HG02759 (cell line): ENCODE data around the gene FILIP1.

Experiments used
- ATAC-seq: cut with Tn5 transposase; IDR thresholded peaks from one replicate; pipeline ENCODE4 v1.9.1; 2021; ENCODE audit warnings: mild to moderate bottlenecking, moderate library complexity; ENCODE audit not compliant: unreplicated experiment

Gene FILIP1

DNA sequence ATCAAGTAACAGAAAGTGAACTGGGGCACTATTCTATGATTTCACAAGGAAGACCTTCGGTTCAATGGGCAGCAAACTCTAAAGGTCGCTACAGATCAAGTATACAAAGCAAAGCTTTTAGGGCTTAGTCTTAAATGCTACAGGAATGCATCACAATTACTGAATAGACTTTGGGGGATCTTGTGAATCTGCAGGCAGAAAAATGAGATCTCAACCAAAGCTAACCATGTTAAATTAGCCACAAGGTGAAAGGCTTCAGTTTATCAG is 111.0 kb downstream of the FILIP1 start:
- no peak for ATAC-seq

DNA sequence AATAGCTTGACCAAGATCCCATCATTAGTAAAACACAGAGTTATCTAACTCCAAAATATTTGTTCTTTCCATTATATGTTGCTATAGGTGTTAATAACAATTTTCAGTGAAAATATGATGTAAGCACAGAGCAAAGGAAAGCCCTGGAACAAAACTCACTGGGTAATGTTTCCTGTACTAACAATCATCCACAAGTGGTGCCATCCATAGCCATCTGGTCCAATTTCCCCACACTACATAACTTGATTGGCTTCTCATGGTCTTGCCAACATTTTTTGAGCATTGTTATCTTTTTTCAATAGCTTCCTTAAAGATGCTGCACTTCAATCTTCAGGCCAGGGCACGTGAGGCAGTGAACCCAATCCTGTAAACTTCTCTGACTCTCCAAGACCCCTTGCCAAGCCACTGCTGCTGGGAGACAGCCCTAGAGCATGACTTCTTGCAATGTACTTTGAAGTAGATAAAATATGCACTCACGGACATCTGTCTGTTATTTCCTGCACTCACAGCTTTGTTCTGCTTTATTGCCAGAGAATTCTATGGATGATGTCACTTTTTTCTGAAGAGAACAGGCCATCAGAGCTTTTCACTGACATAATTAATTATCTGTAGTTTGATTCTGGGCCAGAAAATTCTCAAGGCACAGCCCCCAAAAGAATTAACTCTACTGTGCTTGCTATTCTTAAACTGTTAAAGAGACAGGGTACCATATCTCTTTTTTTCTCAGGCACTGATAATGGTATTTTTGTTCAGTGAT is 111.5 kb downstream of the FILIP1 start:
- no peak for ATAC-seq

DNA sequence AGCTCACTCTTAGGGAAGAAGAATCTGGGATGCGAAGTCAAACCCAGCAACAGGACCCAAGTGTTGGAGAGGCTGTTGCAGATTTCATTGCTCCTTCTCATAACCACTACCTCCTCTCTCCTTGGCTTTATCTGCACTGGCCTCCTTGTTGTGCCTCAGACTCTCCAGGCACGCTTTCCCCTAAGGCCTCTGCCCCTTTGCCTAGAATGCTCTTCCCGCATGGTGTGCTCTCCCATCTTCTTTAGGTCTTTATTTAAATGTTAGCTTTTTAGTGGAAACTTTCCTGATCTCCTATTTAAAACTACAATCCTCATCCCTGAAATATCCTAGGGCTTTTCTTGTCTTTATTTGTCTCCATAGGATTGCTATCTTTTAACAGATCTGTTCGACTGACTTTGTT is 114.1 kb downstream of the FILIP1 start:
- no peak for ATAC-seq

DNA sequence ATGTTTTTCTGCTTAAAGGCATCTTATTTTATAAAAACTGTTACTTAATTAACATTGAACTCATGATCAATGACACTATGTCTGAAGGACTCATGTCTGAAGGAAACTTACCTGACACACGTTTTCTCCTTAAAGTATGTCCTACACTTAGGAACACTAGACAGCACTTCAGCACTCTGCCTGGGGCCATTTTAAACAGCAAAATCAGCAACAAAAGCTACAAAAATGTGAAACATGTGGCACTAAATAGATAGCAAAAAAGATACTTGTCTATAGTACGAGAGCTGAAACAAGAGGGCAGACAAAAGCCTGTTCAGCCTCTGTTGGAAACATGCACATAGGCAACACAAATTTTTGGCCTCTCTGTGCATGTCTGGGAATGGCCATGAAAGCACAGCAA is 115.5 kb downstream of the FILIP1 start:
- ATAC-seq, result no peak

DNA sequence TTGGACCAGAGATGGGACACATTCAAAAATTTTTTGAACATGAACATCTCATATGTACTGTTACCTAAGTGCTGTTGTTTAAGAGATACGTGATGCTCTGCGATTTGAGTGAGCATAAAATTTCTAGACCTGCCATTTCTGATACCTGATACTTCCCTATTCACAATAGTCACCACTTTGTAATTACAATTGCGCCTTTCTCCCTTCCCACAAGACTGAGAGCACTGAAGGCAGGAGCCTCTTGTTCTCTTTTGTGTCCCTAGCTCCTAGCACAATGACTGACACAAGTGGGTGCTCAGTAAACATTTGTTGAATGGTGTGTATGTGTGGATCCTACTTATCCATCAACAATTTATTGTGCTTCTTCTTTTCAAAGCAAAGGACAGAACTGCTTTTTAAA is 116.2 kb downstream of the FILIP1 start:
- ATAC-seq, result no peak

DNA sequence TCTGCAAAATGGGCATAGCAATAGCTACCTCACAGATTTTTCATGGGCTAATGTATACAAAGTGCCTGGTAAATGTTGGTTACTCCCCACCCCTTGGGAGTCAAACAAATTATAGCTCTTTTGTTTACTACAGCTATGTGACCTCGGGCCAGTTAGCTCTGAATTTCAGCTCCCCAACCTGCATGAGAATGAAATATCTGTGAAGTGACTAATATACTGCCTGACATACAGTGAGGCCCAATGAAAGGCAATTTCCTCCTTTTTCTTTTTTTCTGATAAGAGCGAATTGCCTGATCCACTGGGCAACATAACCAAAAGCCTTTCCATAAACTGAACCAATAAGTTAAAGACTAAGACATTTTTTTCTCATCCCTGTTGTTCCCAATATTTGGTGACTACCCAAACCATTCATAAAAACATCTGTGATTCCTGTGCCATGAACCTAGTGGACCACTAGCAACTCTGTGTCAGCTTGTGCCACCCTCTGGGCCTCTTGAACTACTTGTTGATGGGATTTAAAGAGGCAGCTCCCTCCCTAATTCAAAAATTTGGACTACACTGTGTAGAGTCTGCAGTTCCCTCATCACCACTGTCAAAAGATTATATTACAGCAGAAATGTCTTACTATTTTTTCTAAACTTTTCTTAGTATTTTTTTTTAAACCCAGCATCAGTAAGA is 117.1 kb downstream of the FILIP1 start:
- no peak for ATAC-seq

DNA sequence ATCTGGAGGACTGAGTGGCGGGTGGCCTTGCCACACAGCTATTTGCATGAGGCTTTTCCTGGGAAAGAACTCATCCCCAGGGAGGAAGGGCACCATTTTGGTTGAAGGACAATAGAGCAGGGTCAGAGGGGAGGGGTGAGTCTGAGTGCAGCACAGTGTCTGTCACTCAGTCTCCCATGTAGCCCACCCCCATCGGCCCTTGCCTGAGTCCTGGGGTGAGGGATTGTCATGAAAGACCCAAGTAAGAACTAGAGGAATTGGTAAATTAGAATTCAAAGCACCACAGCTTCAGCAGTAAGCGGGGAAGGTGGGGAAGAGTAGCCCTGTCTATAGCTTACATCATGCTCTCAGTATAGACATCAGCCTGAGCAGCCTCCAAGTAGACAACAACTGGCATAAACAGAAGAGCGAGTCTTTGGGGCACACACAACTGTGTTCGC is 118.6 kb downstream of the FILIP1 start:
- ATAC-seq, result no peak

DNA sequence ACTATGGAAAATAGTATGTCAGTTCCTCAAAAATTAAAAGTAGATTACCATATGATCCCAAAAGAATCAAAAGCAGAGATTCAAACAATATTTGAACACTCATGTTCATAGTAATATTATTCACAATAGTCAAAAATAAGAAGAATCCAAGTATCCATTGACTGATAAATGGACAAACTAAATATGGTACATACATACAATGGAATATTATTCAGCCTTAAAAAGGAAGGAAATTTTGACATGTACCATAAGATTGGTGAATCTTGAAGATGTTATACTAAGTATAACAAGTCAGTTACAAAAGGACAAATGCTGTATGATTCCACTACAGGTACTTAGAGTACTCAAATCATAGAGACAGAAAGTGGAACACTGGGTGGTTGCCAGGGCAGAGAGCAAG is 120.7 kb downstream of the FILIP1 start:
- ATAC-seq, result no peak

DNA sequence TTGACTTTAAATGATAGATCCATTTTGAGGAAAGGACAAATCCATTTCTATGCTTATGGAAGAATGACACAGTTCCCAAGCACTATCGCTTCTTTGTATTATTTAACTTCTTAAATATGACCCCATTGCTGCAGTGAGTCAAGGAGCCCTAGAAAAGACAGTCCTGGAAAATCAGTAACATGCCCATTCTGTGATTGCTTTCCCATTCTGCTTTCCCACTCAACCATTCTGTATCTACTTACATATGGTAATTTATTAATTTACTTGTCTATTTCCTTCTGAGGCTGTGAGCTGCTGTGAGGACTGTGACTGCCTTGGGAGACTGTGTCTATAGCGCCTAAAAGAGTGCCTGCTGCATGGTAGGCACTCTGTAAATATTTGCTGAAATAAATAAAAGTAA is 123.6 kb downstream of the FILIP1 start:
- no peak for ATAC-seq

DNA sequence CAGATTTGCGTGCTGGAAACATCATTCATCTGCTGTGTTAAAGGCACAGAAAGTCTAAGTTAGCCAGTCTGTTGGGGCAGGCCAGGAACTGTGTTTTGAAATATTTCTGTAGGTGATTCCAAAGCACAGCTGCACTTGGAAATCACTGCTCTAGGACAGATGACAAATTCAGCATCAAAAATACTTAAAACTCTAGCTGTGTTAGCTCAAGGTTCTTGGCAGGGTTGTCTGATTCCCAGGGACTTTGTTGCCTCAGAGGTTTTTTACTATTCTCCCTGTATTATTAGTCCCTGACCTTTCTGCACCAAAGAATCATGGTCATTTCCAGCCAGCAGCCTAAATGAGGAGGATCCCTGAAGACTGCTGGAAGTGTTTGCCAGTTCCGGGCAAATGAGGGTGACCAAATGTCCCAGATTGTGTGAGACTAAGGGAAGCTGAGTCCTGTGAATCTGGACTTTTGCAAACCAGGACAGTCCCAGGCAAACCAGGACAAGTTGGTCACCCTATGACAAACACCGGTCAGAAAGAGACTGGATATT is 124.7 kb downstream of the FILIP1 start:
- no peak for ATAC-seq

DNA sequence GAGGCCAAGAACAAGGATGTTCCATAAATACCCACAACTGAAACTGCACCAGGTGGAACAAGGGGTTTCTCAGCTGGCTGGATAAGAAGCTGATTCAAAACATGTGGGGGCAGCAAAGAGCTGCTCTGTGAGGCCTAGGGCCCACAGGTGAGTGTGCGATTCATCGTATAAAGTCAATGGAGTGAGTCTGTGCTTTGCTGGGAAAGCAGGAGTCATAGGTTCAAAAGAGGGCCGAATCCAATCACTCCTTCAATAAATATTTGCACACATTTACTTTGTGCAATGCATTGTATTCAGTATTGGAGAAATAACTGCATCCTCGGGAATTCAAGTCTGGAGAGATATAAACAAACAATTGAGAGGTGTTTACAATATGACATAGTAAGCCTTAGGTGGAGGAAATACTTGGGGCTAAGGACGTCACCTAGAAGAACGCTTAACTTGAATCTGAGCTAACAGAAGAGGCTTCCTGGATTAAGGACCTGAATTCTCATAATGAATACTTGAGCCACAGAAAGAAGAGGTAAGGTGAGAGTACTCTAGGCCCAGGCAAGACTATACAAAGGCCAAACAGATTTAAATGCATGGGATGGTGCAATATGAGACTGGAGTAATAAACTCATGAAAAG is 125.3 kb downstream of the FILIP1 start:
- ATAC-seq, result no peak

DNA sequence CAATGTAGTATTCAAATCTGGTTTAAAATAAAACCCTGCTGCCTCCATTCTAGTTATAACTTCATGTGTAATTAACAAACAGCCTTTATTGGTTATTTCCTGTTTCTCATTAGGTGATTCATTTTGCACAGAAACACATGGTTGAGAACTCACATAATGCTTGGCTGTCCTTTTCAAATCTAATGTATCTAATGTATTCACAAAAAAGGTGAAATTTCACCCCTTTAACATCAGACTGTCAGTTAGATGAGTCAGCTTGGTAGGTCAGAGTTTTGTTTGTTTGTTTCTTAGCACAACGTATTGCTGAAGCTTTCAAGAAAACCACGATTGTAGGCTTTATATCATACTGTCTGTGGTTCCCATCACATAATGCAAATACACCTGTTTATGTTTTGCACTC is 130.3 kb downstream of the FILIP1 start:
- no peak for ATAC-seq

DNA sequence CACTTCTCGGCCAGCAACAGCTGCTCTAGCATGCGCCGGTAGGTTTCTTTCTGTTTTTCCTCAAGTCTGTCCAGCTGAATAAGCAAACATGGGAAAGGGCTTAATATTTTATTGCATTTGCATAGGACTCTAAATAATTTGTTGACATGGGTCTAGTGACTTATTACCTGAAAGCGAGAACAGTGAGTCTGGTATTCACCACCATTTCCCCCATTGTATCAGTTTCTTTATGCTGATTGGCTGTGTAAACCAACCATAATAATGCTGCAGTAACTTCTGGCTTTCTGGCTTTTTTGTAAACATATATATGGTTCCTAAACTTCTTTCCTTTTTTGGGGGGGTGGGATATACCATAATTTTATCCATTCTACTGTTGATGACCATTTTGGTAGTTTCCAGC is 140.0 kb downstream of the FILIP1 start:
- ATAC-seq, result no peak

DNA sequence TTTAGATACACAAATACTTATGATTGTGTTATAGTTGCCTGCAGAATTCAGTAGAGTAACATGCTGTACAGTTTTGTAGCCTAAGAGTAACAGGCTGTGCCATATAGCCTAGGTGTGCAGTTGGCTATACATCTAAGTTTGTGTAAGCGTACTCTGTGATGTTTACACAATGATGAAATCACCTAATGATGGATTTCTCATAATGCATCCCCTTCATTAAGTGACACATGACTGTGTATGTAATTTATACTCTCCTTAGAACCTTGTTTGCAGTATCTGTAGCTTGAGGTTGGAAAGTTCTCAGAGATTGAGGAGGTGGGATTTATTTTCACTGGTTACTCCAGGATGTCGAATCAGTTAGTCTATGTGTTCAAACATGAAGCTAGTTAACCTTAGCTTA is 142.0 kb downstream of the FILIP1 start:
- ATAC-seq, result no peak

DNA sequence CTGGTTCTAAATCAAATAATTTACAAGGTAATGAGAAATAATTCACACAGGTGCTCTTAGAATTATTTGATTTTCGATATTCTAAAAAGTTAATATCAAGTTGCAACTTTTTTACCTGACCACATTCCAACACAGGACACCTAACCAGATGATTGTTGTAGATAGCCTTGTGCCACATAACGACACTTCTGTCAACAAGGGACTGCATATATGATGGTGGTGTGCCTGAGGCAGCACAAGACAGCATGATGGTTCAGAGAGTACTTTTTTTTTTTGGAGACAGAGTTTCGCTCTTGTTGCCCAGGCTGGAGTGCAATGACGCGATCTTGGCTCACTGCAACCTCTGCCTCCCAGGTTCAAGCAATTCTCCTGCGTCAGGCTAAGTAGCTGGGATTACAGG is 142.8 kb downstream of the FILIP1 start:
- ATAC-seq, result no peak

DNA sequence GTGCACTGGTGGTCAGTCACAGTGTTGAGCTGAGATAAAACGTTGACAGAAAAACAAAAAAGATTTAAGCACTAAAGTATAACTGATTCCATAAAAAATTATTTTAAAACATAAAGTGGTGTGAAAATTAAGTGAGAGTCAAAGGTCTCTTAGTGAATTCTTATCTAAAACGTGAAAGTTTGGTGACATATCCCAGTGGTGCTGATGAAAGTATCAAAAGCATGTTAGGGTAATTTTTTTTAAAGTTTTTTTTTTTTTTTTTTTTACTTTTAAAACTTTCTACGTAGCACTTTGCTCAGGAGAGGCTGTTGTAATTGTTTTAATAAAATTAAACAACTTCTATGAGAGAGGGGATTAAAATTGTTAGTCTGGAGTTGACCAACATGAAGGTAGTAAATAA is 143.4 kb downstream of the FILIP1 start:
- no peak for ATAC-seq

DNA sequence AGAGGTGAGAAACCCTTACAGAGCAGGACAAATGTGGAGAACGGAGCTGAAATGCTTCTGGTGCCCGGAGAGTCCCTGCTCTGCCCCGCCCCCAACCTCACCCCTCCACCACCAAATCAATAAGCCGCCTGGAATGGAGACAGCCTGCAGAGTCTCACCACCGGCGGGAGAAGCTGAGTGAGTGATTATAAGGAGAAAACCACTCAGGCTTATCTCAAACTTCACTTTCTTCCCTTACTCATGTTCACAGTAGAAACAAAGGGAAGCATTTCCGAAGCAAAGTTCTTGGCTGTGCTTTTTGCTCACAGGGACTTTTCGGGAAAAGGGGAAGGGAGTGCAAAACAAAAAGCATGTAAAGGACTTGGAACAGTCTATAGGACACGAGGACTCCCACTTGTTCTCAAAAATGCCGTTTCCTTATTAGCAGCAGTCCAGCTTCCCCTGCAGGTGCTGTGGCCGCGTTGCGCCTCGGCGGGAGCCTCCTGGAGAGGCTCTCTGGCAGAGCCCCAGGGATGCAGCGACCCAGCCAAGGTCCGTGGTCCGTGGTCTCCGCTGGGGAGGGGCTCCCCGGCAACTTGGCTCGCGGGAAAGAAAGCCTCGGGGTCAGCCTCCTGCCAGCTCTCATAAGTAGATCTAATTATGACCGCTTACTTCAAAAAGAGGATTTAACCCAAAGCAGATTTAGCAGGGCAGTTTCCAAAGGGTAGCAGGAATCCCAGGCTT is 144.2 kb downstream of the FILIP1 start:
- no peak for ATAC-seq

DNA sequence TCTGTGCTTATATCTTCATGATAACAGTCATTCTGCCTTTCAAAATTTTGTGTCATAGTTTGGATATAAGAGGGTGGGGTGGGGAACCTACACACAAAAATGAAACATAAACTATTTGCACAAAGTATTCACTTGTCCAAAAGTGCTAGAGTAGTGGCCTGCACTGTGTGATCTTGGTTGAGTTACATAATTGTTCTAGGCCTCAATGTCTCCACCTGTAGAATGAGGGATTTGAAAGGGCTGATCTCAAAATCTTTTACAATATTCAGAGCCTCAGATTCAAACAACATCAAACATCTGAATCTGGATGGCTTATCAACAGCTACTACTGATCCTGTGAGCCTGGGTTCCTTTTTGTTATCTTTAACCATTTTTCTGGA is 144.7 kb downstream of the FILIP1 start:
- no peak for ATAC-seq

DNA sequence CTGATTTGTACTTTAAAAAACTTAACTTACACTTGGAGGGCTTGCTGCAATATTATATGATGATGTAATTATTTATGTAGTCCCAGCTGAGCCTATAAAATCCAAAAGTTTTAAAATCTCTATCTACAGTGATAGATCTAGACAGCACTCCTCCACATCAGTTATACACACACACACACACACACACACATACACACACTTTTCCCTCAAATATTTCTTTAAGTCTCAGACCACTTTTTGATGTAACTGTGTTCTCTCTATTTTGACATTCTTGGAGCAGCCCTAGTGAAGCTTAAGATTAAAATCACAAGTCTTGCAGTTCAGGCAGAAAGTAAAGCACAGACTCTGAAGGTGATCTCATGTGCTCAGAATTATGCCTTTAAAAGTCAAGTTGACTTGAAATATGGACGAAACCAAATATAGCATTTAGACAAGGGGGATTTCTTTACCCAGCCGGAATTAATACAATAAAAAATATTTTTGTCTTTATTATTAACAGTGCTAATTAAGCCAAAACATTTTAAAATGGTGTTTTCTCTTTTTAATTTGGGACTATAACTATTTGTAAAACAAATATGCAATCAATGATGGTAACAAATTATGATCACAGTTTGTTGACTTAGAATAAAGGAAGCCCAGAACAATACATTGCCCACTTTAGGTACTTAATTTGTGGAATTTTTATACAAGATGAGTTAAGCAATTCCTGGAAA is 145.5 kb downstream of the FILIP1 start:
- ATAC-seq, result no peak

DNA sequence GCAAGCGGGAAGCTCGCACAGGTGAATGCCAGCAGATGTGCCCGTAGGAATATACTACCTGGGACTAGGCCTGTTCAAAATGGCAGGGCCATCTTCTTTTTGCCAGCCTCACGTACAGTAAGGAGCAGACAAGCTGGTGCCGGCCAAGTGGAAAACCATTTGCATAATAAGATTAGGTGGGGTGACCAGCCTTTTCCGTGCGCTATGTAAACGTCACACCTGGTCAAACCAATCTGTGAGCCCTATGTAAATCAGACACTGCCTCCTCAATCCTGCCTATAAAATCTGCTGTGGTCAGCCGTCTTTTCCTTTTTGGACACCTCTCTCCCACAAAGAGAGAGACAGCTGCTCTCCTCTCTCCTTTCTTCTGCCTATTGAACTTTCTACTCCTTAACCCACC is 148.2 kb downstream of the FILIP1 start:
- ATAC-seq, result no peak

DNA sequence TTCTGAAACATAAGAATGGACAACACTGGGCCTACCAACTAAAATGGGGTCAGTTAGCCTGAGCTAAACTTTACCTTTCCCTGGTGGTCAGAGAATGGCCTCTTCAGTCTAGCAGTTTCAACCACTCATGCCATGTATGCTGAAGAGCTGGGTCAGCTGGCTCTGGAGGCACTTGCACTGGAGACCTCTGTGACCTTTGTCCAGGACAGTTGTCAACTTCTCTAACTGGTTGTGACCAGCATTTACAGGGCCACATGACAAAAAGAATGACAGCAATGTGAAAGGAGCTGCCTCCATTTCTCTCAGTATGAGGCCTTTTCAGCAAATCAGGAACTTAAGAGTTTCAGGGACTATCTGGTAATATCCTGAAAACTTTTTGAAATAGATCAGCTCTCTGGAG is 149.1 kb downstream of the FILIP1 start:
- no peak for ATAC-seq
